RWPE2 (cell line): ENCODE results near the gene DYNC2H1.

Experiments
- ATAC-seq: fragments of 200-7000 bp; cut with Tn5 transposase; 3 replicates; pipeline ENCODE4 v1.9.1; 2021; ENCODE audit warnings: low read depth
- DNase-seq: peaks from one replicate; pipeline ENCODE4 v3.0.0-alpha.2; 2020; ENCODE audit warnings: low spot score
- H3K27ac ChIP-seq: fragments of 450-650 bp; 2 replicates; pipeline ENCODE4 v1.5.1; 2017; ENCODE audit warnings: mild to moderate bottlenecking; ENCODE audit not compliant: poor library complexity, severe bottlenecking
- H3K27me3 ChIP-seq: fragments of 250-450 bp; sonication (Bioruptor Pico); 2 replicates; pipeline ENCODE4 v1.5.1; 2021; ENCODE audit warnings: mild to moderate bottlenecking, moderate library complexity; ENCODE audit not compliant: insufficient read depth, poor library complexity, severe bottlenecking
- H3K36me3 ChIP-seq: fragments of 250-450 bp; sonication (Bioruptor Pico); 2 replicates; pipeline ENCODE4 v1.5.1; 2020; ENCODE audit warnings: low read depth, mild to moderate bottlenecking, moderate library complexity
- H3K4me1 ChIP-seq: fragments of 250-450 bp; sonication (Bioruptor Pico); 2 replicates; pipeline ENCODE4 v1.5.1; 2021; ENCODE audit warnings: mild to moderate bottlenecking, moderate library complexity; ENCODE audit not compliant: insufficient read depth, poor library complexity, severe bottlenecking
- H3K4me3 ChIP-seq: fragments of 250-450 bp; sonication (Bioruptor Pico); 2 replicates; pipeline ENCODE4 v1.5.1; 2021; ENCODE audit warnings: mild to moderate bottlenecking, moderate library complexity; ENCODE audit not compliant: severe bottlenecking
- H3K9me3 ChIP-seq: fragments of 250-450 bp; sonication (Bioruptor Pico); 2 replicates; pipeline ENCODE4 v1.5.1; 2021; ENCODE audit warnings: mild to moderate bottlenecking, moderate library complexity; ENCODE audit not compliant: severe bottlenecking
- CTCF ChIP-seq: fragments of 450-650 bp; IDR thresholded peaks from one replicate; pipeline ENCODE4 v1.5.1; 2017; ENCODE audit warnings: mild to moderate bottlenecking, moderate library complexity; ENCODE audit not compliant: poor library complexity, severe bottlenecking

DYNC2H1 gene

GRCh38 chr11:103344886-103345285 lies 235.7 kb downstream of the DYNC2H1 start:
- Histone ChIP-seq H3K9me3 (no peaks in the 10 kb centered on the region), H3K4me1 (no peaks in the 10 kb centered on the region), H3K4me3 (no peak overlapping the region), H3K36me3 (0 out of 2 replicates have a peak, but pooled peaks cover 5% of the 10 kb centered on the region), H3K27ac (no peak overlapping the region), H3K27me3 (no peaks in the 10 kb centered on the region)
- ATAC-seq (no peak), DNase-seq (no peak)
- no peak for TF ChIP-seq CTCF

GRCh38 chr11:103349595-103349994 lies 240.4 kb downstream of the DYNC2H1 start:
- Histone ChIP-seq H3K4me1 (no peaks in the 10 kb centered on the region), H3K27ac (no peak overlapping the region), H3K4me3 (no peak overlapping the region), H3K9me3 (no peaks in the 10 kb centered on the region), H3K27me3 (no peaks in the 10 kb centered on the region), H3K36me3 (no peaks in the 10 kb centered on the region)
- TF ChIP-seq CTCF: no peak
- no peak for DNase-seq
- ATAC-seq: no peak

GRCh38 chr11:103354656-103355055 lies 245.4 kb downstream of the DYNC2H1 start:
- no peak for TF ChIP-seq CTCF
- H3K27ac ChIP-seq: no peak overlapping the region
- H3K36me3 ChIP-seq: peaks cover 9% of the 10 kb centered on the region; the same call in 1 of the 2 replicates
- DNase-seq: no peak
- peaks cover 4% of the 10 kb centered on the region for H3K4me1 ChIP-seq
- ATAC-seq: no peak
- no peaks in the 10 kb centered on the region for H3K9me3 ChIP-seq
- H3K4me3 ChIP-seq: no peak overlapping the region
- no peaks in the 10 kb centered on the region for H3K27me3 ChIP-seq

- Histone ChIP-seq H3K9me3 (no peaks in the 10 kb centered on the region), H3K36me3 (peaks cover 9% of the 10 kb centered on the region; the same call in 1 of the 2 replicates), H3K4me1 (peaks cover 4% of the 10 kb centered on the region), H3K4me3 (no peak overlapping the region), H3K27me3 (no peaks in the 10 kb centered on the region), H3K27ac (no peak overlapping the region)
- ATAC-seq (no peak), DNase-seq (no peak)
- TF ChIP-seq CTCF: no peak
These were observed 249.0 kb downstream of the DYNC2H1 start for GRCh38 chr11:103358251-103358650.

- Histone ChIP-seq H3K27ac (no peak overlapping the region), H3K4me3 (no peak overlapping the region), H3K36me3 (peaks cover 9% of the 10 kb centered on the region; the same call in 1 of the 2 replicates), H3K9me3 (no peaks in the 10 kb centered on the region), H3K27me3 (no peaks in the 10 kb centered on the region), H3K4me1 (peaks cover 4% of the 10 kb centered on the region)
- DNase-seq (no peak), ATAC-seq (no peak)
- no peak for TF ChIP-seq CTCF
These were observed 250.0 kb downstream of the DYNC2H1 start for GRCh38 chr11:103359216-103359615.
